ENCODE measurements around the gene CTNNBL1.

GRCh38 chr20:37920679-37921322, 227.0 kb downstream of the CTNNBL1 start:
- TF ChIP-seq CTCF (conservative IDR thresholded peaks at IDR 0.05 in 1 of 2, IDR thresholded peaks at IDR 0.05 in 1 of 2; ENCODE audit: low read depth in 1 of 2, low read length in 2 of 2): no peak
- no peak for TF ChIP-seq EZH2 (IDR thresholded peaks at IDR 0.05; ENCODE audit: low read length, missing control alignments)
